ENCODE data around the gene CAMKMT. TPM values are rescaled to one million over a fixed set of nuclear protein-coding genes. Genes with fewer than 3 reads are reported as not detected.

CAMKMT gene
- total and polyA plus RNA-seq, 2 donors (not counting 1 experiment from before 2014, with no cell fraction given): 6.2 to 23.3 TPM

DNA sequence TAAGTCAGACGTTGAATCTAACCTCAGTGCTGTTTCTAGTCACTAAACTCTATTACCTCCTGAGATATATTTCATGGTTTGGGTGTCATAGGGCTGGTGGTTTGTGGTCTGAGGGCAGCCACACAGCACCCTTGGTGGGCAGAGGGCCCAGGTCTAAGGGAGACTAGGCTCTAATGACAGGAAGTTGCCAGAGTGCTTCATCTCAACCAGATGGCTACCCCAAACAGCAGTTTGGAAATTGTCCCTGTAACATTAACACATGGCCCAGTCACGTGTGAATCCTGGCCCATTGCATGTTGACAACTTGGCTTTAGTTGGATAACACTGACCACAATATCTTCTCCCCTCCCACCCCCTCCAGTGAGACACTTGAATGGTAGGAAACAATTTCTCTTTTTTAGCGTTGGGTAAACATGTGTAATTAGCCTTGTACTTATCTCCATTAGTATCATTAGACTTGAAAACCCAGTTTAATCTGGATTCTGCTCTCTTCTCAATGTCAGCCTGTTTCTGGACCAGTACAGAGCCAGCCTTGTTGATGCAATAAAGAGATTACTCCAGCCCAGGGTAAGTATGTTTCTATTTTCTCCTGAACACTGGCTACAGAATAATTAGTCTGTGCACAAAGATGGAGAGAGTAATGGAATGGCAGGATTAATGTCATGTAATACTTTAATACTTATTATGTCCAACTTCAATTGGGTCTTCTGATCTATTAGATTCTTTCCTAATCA lies 392.0 kb downstream of the CAMKMT start:
- no peak overlapping the region for H3K4me2 ChIP-seq (replicated peaks; ENCODE audit: low read depth, low read length, poor library complexity, severe bottlenecking)
- 13% methylated on average over 1 of the region's 3 CpGs for WGBS (ENCODE audit: insufficient coverage)
- H4K20me1 ChIP-seq (ENCODE audit: control insufficient read depth, insufficient read depth, low read length, poor library complexity, severe bottlenecking): no peaks in the 10 kb centered on the region
- CTCF ChIA-PET: no interaction called here
- H3K79me2 ChIP-seq (ENCODE audit: control insufficient read depth, insufficient read depth, low read length): no peaks in the 10 kb centered on the region
- no peak overlapping the region for H2AFZ ChIP-seq (ENCODE audit: insufficient read depth, low read depth, low read length, poor library complexity, severe bottlenecking)
- no peak overlapping the region for H3K27ac ChIP-seq (ENCODE audit: low read length in 2 of 2)
- Mint-ChIP-seq H3K4me1 (peaks cover 8% of the 10 kb centered on the region), H3K27me3 (no peaks in the 10 kb centered on the region), H3K27ac (no peak overlapping the region), H3K4me3 (no peak overlapping the region), H3K9me3 (ENCODE audit: insufficient read depth) (no peaks in the 10 kb centered on the region)
- POLR2A ChIA-PET: no interaction called here
- TF ChIP-seq CTCF (IDR thresholded peaks at IDR 0.05) (no peak), EZH2 (IDR thresholded peaks at IDR 0.05; ENCODE audit: borderline replicate concordance, insufficient read depth, low read depth, low read length, poor library complexity, severe bottlenecking) (no peak)
- H3K9me3 ChIP-seq (ENCODE audit: control extremely low read depth in 1 of 3, control insufficient read depth in 2 of 3, insufficient read depth in 1 of 3, low read length in 2 of 3): no peaks in the 10 kb centered on the region
- no peaks in the 10 kb centered on the region for H3K27me3 ChIP-seq (replicated peaks in 1 of 4; ENCODE audit: control extremely low read depth in 1 of 4, control insufficient read depth in 3 of 4, insufficient read depth in 4 of 4, low read length in 3 of 4)
- H3K9ac ChIP-seq (ENCODE audit: low read length): no peak overlapping the region
- H3K36me3 ChIP-seq (replicated peaks in 1 of 2; ENCODE audit: control extremely low read depth in 1 of 2, control insufficient read depth in 1 of 2, extremely low read depth in 1 of 2, insufficient read depth in 2 of 2, low read length in 1 of 2): no peaks in the 10 kb centered on the region
- DNase-seq: no peak
- no peak overlapping the region for H3K4me3 ChIP-seq (ENCODE audit: control extremely low read depth in 1 of 5, extremely low read depth in 1 of 5, insufficient read depth in 1 of 5, low read depth in 2 of 5, low read length in 4 of 5)
- H3K4me1 ChIP-seq (ENCODE audit: control insufficient read depth in 2 of 2, insufficient read depth in 2 of 2, low read length in 2 of 2): peaks cover 0 to 3% of the 10 kb centered on the region in 2 donors
- intact Hi-C loops (cut with micrococcal nuclease): no loop called here
- no peak for ATAC-seq (ENCODE audit: low read depth)

- CTCF ChIA-PET: no interaction called here
These were observed 396.8 kb downstream of the CAMKMT start for GRCh38 chr2:44758591-44758990.

More at GRCh38 chr2:44758591-44758990, 396.8 kb downstream of the CAMKMT start:
- H3K4me2 ChIP-seq (replicated peaks; ENCODE audit: low read depth, low read length, poor library complexity, severe bottlenecking): no peak overlapping the region
- Mint-ChIP-seq H3K27ac (no peak overlapping the region), H3K4me3 (no peak overlapping the region), H3K27me3 (no peaks in the 10 kb centered on the region), H3K4me1 (peaks cover 21% of the 10 kb centered on the region), H3K9me3 (ENCODE audit: insufficient read depth) (no peaks in the 10 kb centered on the region)
- WGBS (ENCODE audit: insufficient coverage): no CpG with 5 or more reads among the region's 4 CpGs
- no peaks in the 10 kb centered on the region for H3K79me2 ChIP-seq (ENCODE audit: control insufficient read depth, insufficient read depth, low read length)
- no peak for DNase-seq
- no peak overlapping the region for H3K4me3 ChIP-seq (ENCODE audit: control extremely low read depth in 1 of 5, extremely low read depth in 1 of 5, insufficient read depth in 1 of 5, low read depth in 2 of 5, low read length in 4 of 5)
- H3K27ac ChIP-seq (ENCODE audit: low read length in 2 of 2): no peak overlapping the region
- no peaks in the 10 kb centered on the region for H4K20me1 ChIP-seq (ENCODE audit: control insufficient read depth, insufficient read depth, low read length, poor library complexity, severe bottlenecking)
- no peaks in the 10 kb centered on the region for H3K9me3 ChIP-seq (ENCODE audit: control extremely low read depth in 1 of 3, control insufficient read depth in 2 of 3, insufficient read depth in 1 of 3, low read length in 2 of 3)
- H3K36me3 ChIP-seq (replicated peaks in 1 of 2; ENCODE audit: control extremely low read depth in 1 of 2, control insufficient read depth in 1 of 2, extremely low read depth in 1 of 2, insufficient read depth in 2 of 2, low read length in 1 of 2): no peaks in the 10 kb centered on the region
- POLR2A ChIA-PET: no interaction called here
- H3K9ac ChIP-seq (ENCODE audit: low read length): no peak overlapping the region
- ATAC-seq (ENCODE audit: low read depth): no peak
- intact Hi-C loops (cut with micrococcal nuclease): no loop called here
- H3K27me3 ChIP-seq (replicated peaks in 1 of 4; ENCODE audit: control extremely low read depth in 1 of 4, control insufficient read depth in 3 of 4, insufficient read depth in 4 of 4, low read length in 3 of 4): peaks cover 0 to 3% (median 0%) of the 10 kb centered on the region in 4 experiments
- H2AFZ ChIP-seq (ENCODE audit: insufficient read depth, low read depth, low read length, poor library complexity, severe bottlenecking): no peak overlapping the region
- peaks cover under 1 to 10% of the 10 kb centered on the region in 2 donors for H3K4me1 ChIP-seq (ENCODE audit: control insufficient read depth in 2 of 2, insufficient read depth in 2 of 2, low read length in 2 of 2)
- TF ChIP-seq EZH2 (IDR thresholded peaks at IDR 0.05; ENCODE audit: borderline replicate concordance, insufficient read depth, low read depth, low read length, poor library complexity, severe bottlenecking): no peak
- no peak for TF ChIP-seq CTCF (IDR thresholded peaks at IDR 0.05)

Measured in B cell (primary cell).